ENCODE results near the gene SCGN.

The SCGN gene

GRCh38 chr6:25691894-25692293 is 39.9 kb downstream of the SCGN start:
- DNase-seq, result no peak

GRCh38 chr6:25692472-25692871 is 40.5 kb downstream of the SCGN start:
- no peak for DNase-seq

GRCh38 chr6:25694366-25694765 is 42.4 kb downstream of the SCGN start:
- no peak for DNase-seq

GRCh38 chr6:25695671-25696070 is 43.7 kb downstream of the SCGN start:
- no peak for DNase-seq

- DNase-seq, result no peak
Measured at GRCh38 chr6:25697537-25698340, 45.7 kb downstream of the SCGN start.

- DNase-seq, result no peak
Measured at GRCh38 chr6:25698631-25699030, 46.6 kb downstream of the SCGN start.

- no peak for DNase-seq
Measured at GRCh38 chr6:25699649-25700048, 47.6 kb downstream of the SCGN start.

- no peak for DNase-seq
Measured at GRCh38 chr6:25700761-25701160, 48.7 kb downstream of the SCGN start.

GRCh38 chr6:25701807-25702206 is 49.8 kb downstream of the SCGN start:
- no peak for DNase-seq

- DNase-seq, result no peak
Measured at GRCh38 chr6:25703005-25703404, 51.0 kb downstream of the SCGN start.

- no peak for DNase-seq
Measured at GRCh38 chr6:25704001-25704400, 52.0 kb downstream of the SCGN start.

- DNase-seq, result no peak
Measured at GRCh38 chr6:25706314-25707014, 54.4 kb downstream of the SCGN start.

- DNase-seq, result no peak
Measured at GRCh38 chr6:25709761-25710160, 57.7 kb downstream of the SCGN start.

GRCh38 chr6:25710287-25710686 is 58.3 kb downstream of the SCGN start:
- no peak for DNase-seq

- DNase-seq, result no peak
Measured at GRCh38 chr6:25713824-25714223, 61.8 kb downstream of the SCGN start.

- DNase-seq, result no peak
Measured at GRCh38 chr6:25714765-25715164, 62.8 kb downstream of the SCGN start.

GRCh38 chr6:25715794-25716193 is 63.8 kb downstream of the SCGN start:
- DNase-seq, result no peak

GRCh38 chr6:25717866-25718740 is 66.1 kb downstream of the SCGN start:
- no peak for DNase-seq

- no peak for DNase-seq
Measured at GRCh38 chr6:25726122-25726911, 74.3 kb downstream of the SCGN start.

GRCh38 chr6:25727028-25727427 is 75.0 kb downstream of the SCGN start:
- DNase-seq, result no peak

GRCh38 chr6:25730907-25731306 is 78.9 kb downstream of the SCGN start:
- no peak for DNase-seq

- DNase-seq, result no peak
Measured at GRCh38 chr6:25731721-25732120, 79.7 kb downstream of the SCGN start.

All from GDM1 (cell line).